IMR-90 (cell line): ENCODE data around the gene TMEM54. TPM values are rescaled to one million over a fixed set of nuclear protein-coding genes. Genes with fewer than 3 reads are reported as not detected.

Experiments
- ATAC-seq: fragments of 200-7000 bp; cut with Tn5 transposase; 2 replicates; pipeline ENCODE4 v1.9.1; 2020; ENCODE audit warnings: low read depth, mild to moderate bottlenecking, moderate library complexity
- BruUV-seq: library from RNA; stranded (reverse); fragments of 400-500 nt; replicated peaks from 2 replicates; lab custom pipeline; 2021; lab: Mats Ljungman, UMichigan
- CTCF ChIA-PET: fragments of 300-600 bp; formaldehyde crosslinking; extraction: SDS; loops from one replicate; lab custom pipeline; 2021; ENCODE audit warnings: antibody characterized with exemption; lab: Yijun Ruan, JAX
- POLR2A ChIA-PET: fragments of 300-600 bp; sonication (Branson Sonifier 250); formaldehyde crosslinking; loops from one replicate; lab custom pipeline; 2022; ENCODE audit warnings: antibody characterized with exemption; ENCODE audit not compliant: unreplicated experiment; lab: Charles Lee
- DNase-seq: peaks from one replicate; pipeline ENCODE4 v3.0.0; 2013
- H2AFZ ChIP-seq: replicated peaks from 2 replicates; pipeline ENCODE3; 2013; ENCODE audit warnings: low read length, mild to moderate bottlenecking; ENCODE audit not compliant: poor library complexity
- H2AK5ac ChIP-seq: 2 replicates; pipeline ENCODE4 v1.6.1; 2013; ENCODE audit warnings: low read depth, low read length, inconsistent platforms
- H2AK9ac ChIP-seq: replicated peaks from 2 replicates; pipeline ENCODE3; 2013; ENCODE audit warnings: mild to moderate bottlenecking, low read depth, low read length, moderate library complexity; ENCODE audit not compliant: poor library complexity
- H2BK120ac ChIP-seq: 2 replicates; pipeline ENCODE4 v1.6.1; 2013; ENCODE audit warnings: low read depth, low read length, inconsistent platforms
- H2BK15ac ChIP-seq: 3 replicates; pipeline ENCODE4 v1.6.1; 2013; ENCODE audit warnings: low read depth, low read length, inconsistent platforms
- H2BK20ac ChIP-seq: 2 replicates; pipeline ENCODE4 v1.6.1; 2013; ENCODE audit warnings: low read depth, mild to moderate bottlenecking, inconsistent platforms, low read length, moderate library complexity
- H2BK5ac ChIP-seq: 2 replicates; pipeline ENCODE4 v1.6.1; 2013; ENCODE audit warnings: mild to moderate bottlenecking, low read depth, low read length, inconsistent platforms; ENCODE audit not compliant: poor library complexity, severe bottlenecking
- H3K14ac ChIP-seq: replicated peaks from 2 replicates; pipeline ENCODE4 v1.6.1; 2013; ENCODE audit warnings: low read depth, low read length, inconsistent platforms
- H3K18ac ChIP-seq: 2 replicates; pipeline ENCODE4 v1.6.1; 2013; ENCODE audit warnings: low read depth, low read length, control low read depth
- H3K23ac ChIP-seq: 2 replicates; pipeline ENCODE4 v1.6.1; 2013; ENCODE audit warnings: low read depth, low read length, inconsistent platforms
- H3K27ac ChIP-seq: 2 replicates; pipeline ENCODE4 v1.5.1; 2013; ENCODE audit warnings: mild to moderate bottlenecking, control low read depth, low read length; ENCODE audit not compliant: insufficient read depth
- H3K27me3 ChIP-seq: 2 replicates; pipeline ENCODE4 v1.6.1; 2013; ENCODE audit warnings: low read length; ENCODE audit not compliant: control insufficient read depth, insufficient read depth
- H3K36me3 ChIP-seq: 2 replicates; pipeline ENCODE4 v1.6.1; 2013; ENCODE audit warnings: low read length, mixed read lengths; ENCODE audit not compliant: control insufficient read depth, insufficient read depth
- H3K4ac ChIP-seq: 2 replicates; pipeline ENCODE4 v1.6.1; 2013; ENCODE audit warnings: low read depth, low read length, inconsistent platforms
- H3K4me1 ChIP-seq: 2 replicates; pipeline ENCODE4 v1.6.1; 2013; ENCODE audit warnings: low read length, mixed read lengths; ENCODE audit not compliant: control insufficient read depth, insufficient read depth
- H3K4me2 ChIP-seq: 2 replicates; pipeline ENCODE4 v1.6.1; 2013; ENCODE audit warnings: low read depth, mild to moderate bottlenecking, control low read depth, low read length, moderate library complexity
- H3K4me3 ChIP-seq: 2 replicates; pipeline ENCODE4 v1.5.1; 2013; ENCODE audit warnings: low read depth, mild to moderate bottlenecking, control low read depth, low read length, moderate library complexity; ENCODE audit not compliant: insufficient read depth
- H3K56ac ChIP-seq: 2 replicates; pipeline ENCODE4 v1.6.1; 2013; ENCODE audit warnings: low read length, inconsistent platforms; ENCODE audit not compliant: insufficient read depth; ENCODE audit errors: extremely low read depth
- H3K79me1 ChIP-seq, 2 experiments: 2 replicates each; pipeline ENCODE4 v1.6.1; 2013; ENCODE audit warnings: low read length in 2 of 2, inconsistent platforms in 1 of 2, low read depth in 1 of 2
- H3K9ac ChIP-seq: 2 replicates; pipeline ENCODE4 v1.6.1; 2013; ENCODE audit warnings: low read depth, low read length, control low read depth
- H3K9me1 ChIP-seq: 2 replicates; pipeline ENCODE4 v1.6.1; 2013; ENCODE audit warnings: low read length, inconsistent platforms; ENCODE audit not compliant: insufficient read depth
- H3K9me3 ChIP-seq: 2 replicates; pipeline ENCODE4 v1.6.1; 2013; ENCODE audit warnings: low read length; ENCODE audit not compliant: control insufficient read depth, insufficient read depth
- H4K20me1 ChIP-seq: 2 replicates; pipeline ENCODE4 v1.6.1; 2013; ENCODE audit warnings: low read length, inconsistent platforms; ENCODE audit not compliant: insufficient read depth
- H4K5ac ChIP-seq: 2 replicates; pipeline ENCODE4 v1.6.1; 2013; ENCODE audit warnings: mild to moderate bottlenecking, low read depth, low read length, control low read depth
- H4K8ac ChIP-seq, 2 experiments: 2 replicates each; pipeline ENCODE4 v1.6.1; 2013; ENCODE audit warnings: low read depth in 2 of 2, low read length in 2 of 2, control low read depth in 1 of 2, inconsistent platforms in 1 of 2
- H4K91ac ChIP-seq: 2 replicates; pipeline ENCODE4 v1.6.1; 2013; ENCODE audit warnings: low read depth, low read length, inconsistent platforms; ENCODE audit not compliant: insufficient read depth
- BHLHE40 ChIP-seq: fragments of 150-350 bp; IDR thresholded peaks from 2 replicates; pipeline ENCODE4 v1.6.1; 2016; ENCODE audit warnings: mild to moderate bottlenecking, low read depth, low read length
- CHD1 ChIP-seq: IDR thresholded peaks from 2 replicates; pipeline ENCODE4 v1.6.1; 2012; ENCODE audit warnings: low read depth, low read length, improper control_type of control experiment
- CTCF ChIP-seq: conservative IDR thresholded peaks from 2 replicates; pipeline ENCODE4 v1.5.1; 2012; ENCODE audit warnings: mild to moderate bottlenecking, low read depth, low read length, improper control_type of control experiment
- MAFK ChIP-seq: IDR thresholded peaks from 2 replicates; pipeline ENCODE4 v1.6.1; 2012; ENCODE audit warnings: low read depth, low read length, improper control_type of control experiment
- MAZ ChIP-seq: IDR thresholded peaks from 2 replicates; pipeline ENCODE4 v1.6.1; 2012; ENCODE audit warnings: low read depth, mild to moderate bottlenecking, low read length, improper control_type of control experiment, moderate library complexity, borderline replicate concordance
- MXI1 ChIP-seq: IDR thresholded peaks from 2 replicates; pipeline ENCODE4 v1.6.1; 2012; ENCODE audit warnings: low read depth, mild to moderate bottlenecking, low read length, moderate library complexity, borderline replicate concordance
- NFE2L2 ChIP-seq: fragments of 150-350 bp; IDR thresholded peaks from 2 replicates; pipeline ENCODE4 v1.6.1; 2016; ENCODE audit warnings: low read depth, mild to moderate bottlenecking, low read length
- POLR2A ChIP-seq: IDR thresholded peaks from 2 replicates; pipeline ENCODE4 v1.6.1; 2012; ENCODE audit warnings: mild to moderate bottlenecking, low read depth, low read length
- RCOR1 ChIP-seq: IDR thresholded peaks from 2 replicates; pipeline ENCODE4 v1.6.1; 2012; ENCODE audit warnings: mild to moderate bottlenecking, low read length, improper control_type of control experiment; ENCODE audit not compliant: insufficient replicate concordance
- RFX5 ChIP-seq: IDR thresholded peaks from 2 replicates; pipeline ENCODE4 v1.8.0; 2012; ENCODE audit warnings: low read depth, mild to moderate bottlenecking, low read length, moderate library complexity
- USF2 ChIP-seq: fragments of 150-350 bp; IDR thresholded peaks from 2 replicates; pipeline ENCODE4 v1.6.1; 2017; ENCODE audit warnings: mild to moderate bottlenecking, antibody characterized with exemption, low read length, low read depth
- WGBS, 2 experiments: methylation state at CpG; one replicate each; pipeline versions ENCODE4 v1.1.5 to v1.1.7; 2013; ENCODE audit warnings: missing lambda C conversion rate in 2 of 2; ENCODE audit not compliant: insufficient read length in 1 of 2; ENCODE audit errors: extremely low coverage in 2 of 2; 5-methylcytosine and 5-hydroxymethylcytosine counted together
- dilution Hi-C: fragments of 300-500 bp; cut with HindIII; formaldehyde crosslinking; loops from one replicate; pipeline ENCODE4 v1.14.3; 2018; ENCODE audit warnings: low sequenced_read_pairs; ENCODE audit not compliant: unreplicated experiment
- in situ Hi-C: fragments of 300-500 bp; cut with MboI; formaldehyde crosslinking; loops from 3 replicates; pipeline ENCODE4 v1.14.3; 2019; ENCODE audit warnings: low sequenced_read_pairs, inconsistent platforms, mixed read lengths
- intact Hi-C: fragments of 100-400 bp; cut with micrococcal nuclease; formaldehyde crosslinking; loops from 2 replicates; pipeline ENCODE4 v1.10.0; 2022
- polyA plus RNA-seq, 3 experiments: library from polyadenylated mRNA; depleted of rRNA; stranded (reverse); fragments of >200 nt; gene quantifications; 2 replicates each; pipeline ENCODE4 v1.2.3, GENCODE V29; 2012; ENCODE audit warnings: low replicate concordance in 1 of 3
- total RNA-seq: library from RNA; depleted of rRNA; stranded (reverse); fragments of >200 nt; gene quantifications from 2 replicates; pipeline ENCODE4 v1.2.3, GENCODE V29; 2012

TMEM54 gene
- total and polyA plus RNA-seq, 2 of the 4 experiments (the other 2 are of a cell fraction) = 25.5 to 75.2 TPM

GRCh38 chr1:32867671-32868070 is 33.5 kb downstream of the TMEM54 start:
- Histone ChIP-seq H3K23ac (no peak overlapping the region), H3K36me3 (peaks cover 8% of the 10 kb centered on the region; the same call in 1 of the 2 replicates), H2BK15ac (no peak overlapping the region), H2AK9ac (no peak overlapping the region), H3K9me3 (no peaks in the 10 kb centered on the region), H2BK5ac (no peak overlapping the region), H3K27ac (no peak overlapping the region), H4K91ac (no peak overlapping the region), H3K18ac (no peak overlapping the region), H3K56ac (no peak overlapping the region), H3K4ac (no peak overlapping the region), H3K9me1 (no peaks in the 10 kb centered on the region), H4K8ac (no peak overlapping the region), H3K9ac (no peak overlapping the region), H3K14ac (no peak overlapping the region), H4K5ac (no peak overlapping the region), H3K4me3 (no peak overlapping the region), H2BK120ac (no peak overlapping the region), H2AFZ (no peak overlapping the region), H4K20me1 (peaks cover 9% of the 10 kb centered on the region), H3K4me2 (no peak overlapping the region), H3K79me1 (no peaks in the 10 kb centered on the region), H2AK5ac (no peak overlapping the region), H3K27me3 (peaks cover 15% of the 10 kb centered on the region), H2BK20ac (no peak overlapping the region), H3K4me1 (peaks cover 4% of the 10 kb centered on the region; the same call in 1 of the 2 replicates)
- no peak for DNase-seq
- no peak for ATAC-seq
- dilution Hi-C loops = no loop called here
- TF ChIP-seq MAFK = no peak
- no peak for TF ChIP-seq CHD1
- no peak for TF ChIP-seq CTCF
- TF ChIP-seq MXI1 = no peak
- no peak for TF ChIP-seq MAZ
- no peak for TF ChIP-seq NFE2L2
- no peak for TF ChIP-seq RCOR1
- TF ChIP-seq BHLHE40 = no peak
- no peak for TF ChIP-seq RFX5
- TF ChIP-seq POLR2A = no peak
- no peak for TF ChIP-seq USF2
- ChIA-PET CTCF (no interaction called here), POLR2A (no interaction called here)
- in situ Hi-C loops = no loop called here
- no CpG with 5 or more reads among the region's 7 CpGs for WGBS, 2 experiments
- intact Hi-C loops = no loop called here
- no TSS peak for BruUV-seq
